OCI-LY3 (cell line): Measurements from ENCODE around the gene KLK14.

ENCODE experiments used
- H2AFZ ChIP-seq: fragments of 200-600, 300-600 bp; shearing (Covaris generic); 2 replicates; pipeline ENCODE4 v1.6.0; 2014; ENCODE audit warnings: antibody characterized with exemption, low read depth, low read length
- H3K27ac ChIP-seq: fragments of 200-600, 300-600 bp; sonication (generic); 2 replicates; pipeline ENCODE4 v1.5.1; 2014; ENCODE audit warnings: mild to moderate bottlenecking, low read length, moderate library complexity, mixed read lengths
- H3K27me3 ChIP-seq: fragments of 200-600, 300-600 bp; sonication (generic); 2 replicates; pipeline ENCODE4 v1.6.1; 2014; ENCODE audit warnings: low read depth, low read length, mixed read lengths
- H3K36me3 ChIP-seq: fragments of 200-600, 300-600 bp; sonication (generic); replicated peaks from 2 replicates; pipeline ENCODE3; 2014; ENCODE audit warnings: low read depth, low read length, mixed read lengths
- H3K4me1 ChIP-seq: fragments of 300-600, 200-600 bp; sonication (generic); 2 replicates; pipeline ENCODE4 v1.6.1; 2014; ENCODE audit warnings: low read length, mixed read lengths
- H3K4me2 ChIP-seq: fragments of 200-600, 300-600 bp; sonication (generic); 2 replicates; pipeline ENCODE4 v1.6.1; 2014; ENCODE audit warnings: low read length, mixed read lengths
- H3K4me3 ChIP-seq: fragments of 300-600, 200-600 bp; sonication (generic); 2 replicates; pipeline ENCODE4 v1.5.1; 2014; ENCODE audit warnings: antibody characterized with exemption, mild to moderate bottlenecking, low read length, moderate library complexity
- H3K79me2 ChIP-seq: fragments of 300-600, 200-600 bp; shearing (Covaris generic); 2 replicates; pipeline ENCODE4 v1.6.1; 2014; ENCODE audit warnings: mild to moderate bottlenecking, low read length, mixed read lengths
- H3K9ac ChIP-seq: fragments of 300-600, 200-600 bp; shearing (Covaris generic); 2 replicates; pipeline ENCODE4 v1.6.0; 2014; ENCODE audit warnings: mild to moderate bottlenecking, low read length, moderate library complexity
- H3K9me3 ChIP-seq: fragments of 200-600, 300-600 bp; shearing (Covaris generic); 2 replicates; pipeline ENCODE4 v1.6.1; 2014; ENCODE audit warnings: low read length, mixed read lengths; ENCODE audit not compliant: insufficient read depth
- H4K20me1 ChIP-seq: fragments of 200-600, 300-600 bp; sonication (generic); 2 replicates; pipeline ENCODE4 v1.6.1; 2016; ENCODE audit warnings: low read length, mixed read lengths; ENCODE audit not compliant: insufficient read depth
- CTCF ChIP-seq: fragments of 200-600, 300-600 bp; sonication (generic); IDR thresholded peaks from 2 replicates; pipeline ENCODE4 v1.5.1; 2014; ENCODE audit warnings: antibody characterized with exemption, low read length, low read depth
- EZH2phosphoT487 ChIP-seq: fragments of 200-600 bp; shearing (Covaris generic); IDR thresholded peaks from 2 replicates; pipeline ENCODE4 v1.6.1; 2018; ENCODE audit warnings: antibody characterized with exemption, mixed run types, low read depth

KLK14 gene

GRCh38 chr19:51121257-51121656, 38.6 kb upstream of the KLK14 start:
- H4K20me1 ChIP-seq = no peaks in the 10 kb centered on the region
- no peak overlapping the region for H2AFZ ChIP-seq
- no peak overlapping the region for H3K27ac ChIP-seq
- no peak overlapping the region for H3K4me3 ChIP-seq
- H3K79me2 ChIP-seq = no peaks in the 10 kb centered on the region
- no peak overlapping the region for H3K4me2 ChIP-seq
- peaks cover 19% of the 10 kb centered on the region; the same call in 1 of the 2 replicates for H3K27me3 ChIP-seq
- TF ChIP-seq EZH2phosphoT487 = no peak
- no peak for TF ChIP-seq CTCF
- no peak overlapping the region for H3K9ac ChIP-seq
- H3K4me1 ChIP-seq = no peaks in the 10 kb centered on the region
- H3K36me3 ChIP-seq = no peaks in the 10 kb centered on the region
- H3K9me3 ChIP-seq = no peaks in the 10 kb centered on the region

DNA sequence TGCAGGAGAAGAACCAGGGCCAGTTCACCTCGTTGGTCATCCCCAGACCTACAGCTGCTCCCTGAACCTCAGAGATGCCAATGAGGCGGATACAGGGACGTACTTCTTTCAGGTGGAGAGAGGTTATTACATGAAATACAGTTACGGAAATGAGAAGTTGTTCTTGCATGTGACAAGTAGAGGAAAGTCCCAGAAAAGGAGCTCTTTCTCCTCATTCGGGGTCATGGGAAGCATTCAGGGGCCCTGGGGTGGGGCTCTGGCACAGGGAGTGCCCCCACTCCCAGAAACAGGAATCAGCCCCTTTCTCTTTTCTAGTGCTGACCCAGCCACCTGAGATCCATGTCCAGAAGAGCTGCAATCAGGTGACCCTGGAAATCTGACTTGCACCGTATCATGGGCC, 37.5 kb upstream of the KLK14 start:
- Histone ChIP-seq H3K9me3 (no peaks in the 10 kb centered on the region), H2AFZ (no peak overlapping the region), H3K36me3 (no peaks in the 10 kb centered on the region), H3K4me2 (no peak overlapping the region), H3K79me2 (no peaks in the 10 kb centered on the region), H3K4me1 (no peaks in the 10 kb centered on the region), H4K20me1 (no peaks in the 10 kb centered on the region), H3K27me3 (peaks cover 25% of the 10 kb centered on the region; the same call in 1 of the 2 replicates), H3K27ac (no peak overlapping the region), H3K4me3 (no peak overlapping the region), H3K9ac (no peak overlapping the region)
- TF ChIP-seq CTCF (no peak), EZH2phosphoT487 (no peak)

DNA sequence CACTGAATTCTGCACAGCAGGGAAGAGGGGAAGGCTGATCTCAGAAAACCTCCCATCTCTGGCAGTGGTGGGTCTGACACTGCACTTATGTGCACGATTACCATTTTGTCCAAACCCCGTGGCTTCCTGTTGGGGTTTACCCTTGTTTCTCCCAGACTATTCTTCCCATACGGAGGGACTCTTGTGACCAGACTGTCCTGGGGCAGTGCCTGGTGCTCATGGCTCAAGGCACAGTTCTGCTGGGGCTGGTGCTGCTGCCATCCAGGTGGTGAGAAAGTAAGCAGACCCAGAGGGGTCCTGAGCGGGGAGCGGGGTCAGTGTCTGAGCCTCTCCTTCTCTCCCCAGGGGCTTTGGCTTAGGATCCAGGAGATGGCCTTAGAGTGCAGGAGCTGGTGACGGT, 36.9 kb upstream of the KLK14 start:
- Histone ChIP-seq H3K27ac (no peak overlapping the region), H3K4me3 (no peak overlapping the region), H3K4me1 (no peaks in the 10 kb centered on the region), H3K4me2 (no peak overlapping the region), H3K36me3 (no peaks in the 10 kb centered on the region), H3K9me3 (no peaks in the 10 kb centered on the region), H2AFZ (no peak overlapping the region), H3K9ac (no peak overlapping the region), H3K79me2 (no peaks in the 10 kb centered on the region), H4K20me1 (no peaks in the 10 kb centered on the region), H3K27me3 (peaks cover 27% of the 10 kb centered on the region; the same call in 1 of the 2 replicates)
- no peak for TF ChIP-seq EZH2phosphoT487
- no peak for TF ChIP-seq CTCF

GRCh38 chr19:51119101-51119500, 36.4 kb upstream of the KLK14 start:
- TF ChIP-seq CTCF (no peak), EZH2phosphoT487 (no peak)
- no peak overlapping the region for H3K4me3 ChIP-seq
- no peaks in the 10 kb centered on the region for H4K20me1 ChIP-seq
- H3K36me3 ChIP-seq = no peaks in the 10 kb centered on the region
- no peak overlapping the region for H2AFZ ChIP-seq
- no peak overlapping the region for H3K9ac ChIP-seq
- no peaks in the 10 kb centered on the region for H3K79me2 ChIP-seq
- H3K4me2 ChIP-seq = no peak overlapping the region
- no peak overlapping the region for H3K27ac ChIP-seq
- H3K4me1 ChIP-seq = no peaks in the 10 kb centered on the region
- peaks cover 30% of the 10 kb centered on the region; the same call in 1 of the 2 replicates for H3K27me3 ChIP-seq
- no peaks in the 10 kb centered on the region for H3K9me3 ChIP-seq
